ENCODE data around the gene NHS. TPM values are rescaled to one million over a fixed set of nuclear protein-coding genes. Genes with fewer than 3 reads are reported as not detected.

Gene NHS
- total RNA-seq, 1 donor from 2014 or later, result 20.2 TPM

GRCh38 chrX:17679261-17679660 lies 304.3 kb downstream of the NHS start:
- intact Hi-C loops (cut with DNase I), result no loop called here
- DNase-seq (ENCODE audit: low spot score), result no peak
- ATAC-seq, result no peak

- peak; percentile 32 for ATAC-seq
- intact Hi-C loops (cut with DNase I), result no loop called here
- DNase-seq (ENCODE audit: low spot score), result no peak
These were observed 304.8 kb downstream of the NHS start for GRCh38 chrX:17679820-17680219.

- DNase-seq (ENCODE audit: low spot score), result no peak
- no peak for ATAC-seq
- intact Hi-C loops (cut with DNase I), result no loop called here
These were observed 305.9 kb downstream of the NHS start for GRCh38 chrX:17680732-17681413.

- DNase-seq (ENCODE audit: low spot score) (no peak), ATAC-seq (no peak)
- intact Hi-C loops (cut with DNase I), result no loop called here
These were observed 307.3 kb downstream of the NHS start for GRCh38 chrX:17682259-17682658.

GRCh38 chrX:17685026-17685425 lies 310.0 kb downstream of the NHS start:
- ATAC-seq, result no peak
- intact Hi-C loops (cut with DNase I), result no loop called here

GRCh38 chrX:17687648-17688047 lies 312.6 kb downstream of the NHS start:
- ATAC-seq (no peak), DNase-seq (ENCODE audit: low spot score) (no peak)
- intact Hi-C loops (cut with DNase I), result no loop called here

More at GRCh38 chrX:17685026-17685425, 310.0 kb downstream of the NHS start:
- no peak for DNase-seq (ENCODE audit: low spot score)

GRCh38 chrX:17689971-17690409 lies 315.0 kb downstream of the NHS start:
- intact Hi-C loops (cut with DNase I), result loop anchor here (5.0 kb wide), 1 partner anchor 443 kb away; no protein-coding TSS in a partner anchor
- DNase-seq (ENCODE audit: low spot score) (no peak), ATAC-seq (peak; percentile 94)

GRCh38 chrX:17692709-17693346 lies 317.8 kb downstream of the NHS start:
- ATAC-seq, result no peak
- no peak for DNase-seq (ENCODE audit: low spot score)
- intact Hi-C loops (cut with DNase I), result loop anchor here (5.0 kb wide), 1 partner anchor 446 kb away; no protein-coding TSS in a partner anchor

GRCh38 chrX:17697191-17697590 lies 322.2 kb downstream of the NHS start:
- ATAC-seq (no peak), DNase-seq (ENCODE audit: low spot score) (no peak)
- intact Hi-C loops (cut with DNase I), result no loop called here

GRCh38 chrX:17700976-17701375 lies 326.0 kb downstream of the NHS start:
- ATAC-seq, result no peak
- DNase-seq (ENCODE audit: low spot score), result no peak
- intact Hi-C loops (cut with DNase I), result no loop called here

- no peak for ATAC-seq
- intact Hi-C loops (cut with DNase I), result no loop called here
- DNase-seq (ENCODE audit: low spot score), result no peak
These were observed 328.2 kb downstream of the NHS start for GRCh38 chrX:17703201-17703600.

GRCh38 chrX:17705211-17705610 lies 330.2 kb downstream of the NHS start:
- no peak for ATAC-seq
- intact Hi-C loops (cut with DNase I), result no loop called here
- no peak for DNase-seq (ENCODE audit: low spot score)

GRCh38 chrX:17706676-17707075 lies 331.7 kb downstream of the NHS start:
- no peak for ATAC-seq
- intact Hi-C loops (cut with DNase I), result no loop called here
- no peak for DNase-seq (ENCODE audit: low spot score)

- intact Hi-C loops (cut with DNase I), result no loop called here
- DNase-seq (ENCODE audit: low spot score), result no peak
- no peak for ATAC-seq
These were observed 332.7 kb downstream of the NHS start for GRCh38 chrX:17707731-17708130.

- ATAC-seq (peak; percentile 62), DNase-seq (ENCODE audit: low spot score) (no peak)
- intact Hi-C loops (cut with DNase I), result no loop called here
These were observed 335.9 kb downstream of the NHS start for GRCh38 chrX:17710871-17711301.

GRCh38 chrX:17713288-17713687 lies 338.3 kb downstream of the NHS start:
- DNase-seq (ENCODE audit: low spot score) (no peak), ATAC-seq (no peak)
- intact Hi-C loops (cut with DNase I), result no loop called here

- DNase-seq (ENCODE audit: low spot score) (no peak), ATAC-seq (no peak)
- intact Hi-C loops (cut with DNase I), result no loop called here
These were observed 343.7 kb downstream of the NHS start for GRCh38 chrX:17718649-17719165.

- DNase-seq (ENCODE audit: low spot score) (no peak), ATAC-seq (no peak)
- intact Hi-C loops (cut with DNase I), result no loop called here
These were observed 344.7 kb downstream of the NHS start for GRCh38 chrX:17719711-17720110.

GRCh38 chrX:17721715-17722114 lies 346.7 kb downstream of the NHS start:
- ATAC-seq (no peak), DNase-seq (ENCODE audit: low spot score) (no peak)
- intact Hi-C loops (cut with DNase I), result no loop called here

GRCh38 chrX:17725181-17725580 lies 350.2 kb downstream of the NHS start:
- intact Hi-C loops (cut with DNase I), result no loop called here
- no peak for DNase-seq (ENCODE audit: low spot score)
- no peak for ATAC-seq

All from sciatic nerve (tissue), 2 donors.